B cell (primary cell): ENCODE measurements around the gene SRA1. TPM values are rescaled to one million over a fixed set of nuclear protein-coding genes. Genes with fewer than 3 reads are reported as not detected.
A peak's percentile ranks its signal among the peaks of the same experiment; 100 is the strongest.

Experiments
- ATAC-seq: fragments of 200-7000 bp; cut with Tn5 transposase; one replicate; pipeline ENCODE4 v1.10.0; 2021; ENCODE audit warnings: low read depth, mild to moderate bottlenecking, moderate number of reproducible peaks, moderate library complexity
- CTCF ChIA-PET: fragments of 350-600 bp; sonication (Branson Sonifier 250); formaldehyde crosslinking; loops from one replicate; lab custom pipeline; 2021; ENCODE audit warnings: antibody characterized with exemption, inconsistent platforms; lab: Charles Lee
- POLR2A ChIA-PET: fragments of 350-600 bp; sonication (Branson Sonifier 250); formaldehyde crosslinking; loops from one replicate; lab custom pipeline; 2021; ENCODE audit warnings: antibody characterized with exemption; lab: Charles Lee
- DNase-seq: peaks from one replicate; pipeline ENCODE4 v3.0.0; 2013
- H2AFZ ChIP-seq: 2 replicates; pipeline ENCODE4 v1.6.1; 2012; ENCODE audit warnings: mild to moderate bottlenecking, low read depth, low read length; ENCODE audit not compliant: insufficient read depth, poor library complexity, severe bottlenecking
- H3K27ac ChIP-seq, 2 donors: 1 replicate in 1 of 2; 2 replicates in 1 of 2; pipeline ENCODE4 v1.5.1; 2012 to 2013; ENCODE audit warnings: low read length in 2 of 2, mild to moderate bottlenecking in 2 of 2, moderate library complexity in 1 of 2
- H3K27me3 ChIP-seq, 4 experiments: fragments of 200-600 bp in 1 of 4; sonication (generic) in 1 of 4; replicated peaks in 1 of 4; 1 replicate in 2 of 4; 2 replicates in 2 of 4; pipeline versions ENCODE4 v1.6.1 to v1.7.0; 2013 to 2016; ENCODE audit warnings: low read length in 3 of 4, mild to moderate bottlenecking in 2 of 4, mixed read lengths in 1 of 4, moderate library complexity in 1 of 4; ENCODE audit not compliant: insufficient read depth in 4 of 4, control insufficient read depth in 3 of 4; ENCODE audit errors: control extremely low read depth in 1 of 4
- H3K36me3 ChIP-seq, 2 experiments: replicated peaks in 1 of 2; 1 replicate in 1 of 2; 2 replicates in 1 of 2; pipeline versions ENCODE4 v1.6.1 to v1.7.1; 2013; ENCODE audit warnings: low read length in 1 of 2; ENCODE audit not compliant: insufficient read depth in 2 of 2, control insufficient read depth in 1 of 2; ENCODE audit errors: control extremely low read depth in 1 of 2, extremely low read depth in 1 of 2
- H3K4me1 ChIP-seq, 2 donors: fragments of 200-600 bp in 1 of 2; sonication (generic) in 1 of 2; 1 replicate in 1 of 2; 2 replicates in 1 of 2; pipeline versions ENCODE4 v1.5.1 to v1.6.1; 2013 to 2017; ENCODE audit warnings: low read length in 2 of 2; ENCODE audit not compliant: control insufficient read depth in 2 of 2, insufficient read depth in 2 of 2
- H3K4me2 ChIP-seq: replicated peaks from 2 replicates; pipeline ENCODE3; 2012; ENCODE audit warnings: mild to moderate bottlenecking, low read depth, low read length; ENCODE audit not compliant: poor library complexity, severe bottlenecking
- H3K4me3 ChIP-seq, 5 experiments: fragments of 200-600 bp in 1 of 5; sonication (generic) in 1 of 5; 1 replicate in 3 of 5; 2 replicates in 2 of 5; pipeline versions ENCODE4 v1.5.1 to v1.7.0; 2011 to 2016; ENCODE audit warnings: low read length in 4 of 5, mild to moderate bottlenecking in 4 of 5, low read depth in 2 of 5, control low read depth in 1 of 5, moderate library complexity in 1 of 5; ENCODE audit not compliant: insufficient read depth in 1 of 5; ENCODE audit errors: control extremely low read depth in 1 of 5, extremely low read depth in 1 of 5
- H3K79me2 ChIP-seq: fragments of 200-600 bp; sonication (generic); one replicate; pipeline ENCODE4 v1.6.0; 2016; ENCODE audit warnings: low read length; ENCODE audit not compliant: control insufficient read depth, insufficient read depth
- H3K9ac ChIP-seq: fragments of 200-600 bp; sonication (generic); 2 replicates; pipeline ENCODE4 v1.6.1; 2017; ENCODE audit warnings: mild to moderate bottlenecking, low read length, moderate library complexity
- H3K9me3 ChIP-seq, 3 donors: one replicate each; pipeline versions ENCODE4 v1.6.1 to v1.7.1; 2013; ENCODE audit warnings: low read length in 2 of 3; ENCODE audit not compliant: control insufficient read depth in 2 of 3, insufficient read depth in 1 of 3; ENCODE audit errors: control extremely low read depth in 1 of 3
- H4K20me1 ChIP-seq: 2 replicates; pipeline ENCODE4 v1.6.0; 2012; ENCODE audit warnings: mild to moderate bottlenecking, low read length; ENCODE audit not compliant: insufficient read depth, control insufficient read depth, poor library complexity, severe bottlenecking
- H3K27ac Mint-ChIP-seq: one replicate; pipeline ENCODE4 v1.8.0; 2021; ENCODE audit warnings: mixed read lengths
- H3K27me3 Mint-ChIP-seq: one replicate; pipeline ENCODE4 v1.8.0; 2021; ENCODE audit warnings: mixed read lengths
- H3K4me1 Mint-ChIP-seq: one replicate; pipeline ENCODE4 v1.8.0; 2021; ENCODE audit warnings: mixed read lengths
- H3K4me3 Mint-ChIP-seq: one replicate; pipeline ENCODE4 v1.8.0; 2021; ENCODE audit warnings: mixed read lengths
- H3K9me3 Mint-ChIP-seq: one replicate; pipeline ENCODE4 v1.8.0; 2022; ENCODE audit warnings: mixed read lengths; ENCODE audit not compliant: insufficient read depth
- CTCF ChIP-seq: fragments of 200-600 bp; IDR thresholded peaks from one replicate; pipeline ENCODE4 v1.8.0; 2022; ENCODE audit warnings: antibody characterized with exemption, mild to moderate bottlenecking
- EZH2 ChIP-seq: IDR thresholded peaks from 2 replicates; pipeline ENCODE4 v1.6.1; 2012; ENCODE audit warnings: borderline replicate concordance, low read depth, mild to moderate bottlenecking, moderate library complexity, low read length; ENCODE audit not compliant: insufficient read depth, poor library complexity, severe bottlenecking
- WGBS: methylation state at CpG from one replicate; pipeline ENCODE4 v1.1.5; 2013; ENCODE audit warnings: missing lambda C conversion rate; ENCODE audit not compliant: insufficient coverage; 5-methylcytosine and 5-hydroxymethylcytosine counted together
- intact Hi-C: fragments of 100-400 bp; cut with micrococcal nuclease; formaldehyde crosslinking; loops from one replicate; pipeline ENCODE4 v1.10.0; 2022
- polyA plus RNA-seq: library from polyadenylated mRNA; depleted of rRNA; stranded (reverse); fragments of >200 nt; gene quantifications from 2 replicates; pipeline ENCODE4 v1.2.3, GENCODE V29; 2012
- total RNA-seq, 2 donors: library from RNA; stranded (reverse); fragments of 120-200 nt in 1 of 2; gene quantifications; 1 replicate in 1 of 2; 2 replicates in 1 of 2; pipeline versions ENCODE4 v1.2.3 to v1.2.4, GENCODE V29; 2013 to 2022

Gene SRA1
- total and polyA plus RNA-seq, 2 donors (not counting 1 experiment from before 2014, with no cell fraction given): 23.2 to 25.6 TPM

- CTCF ChIA-PET: interaction anchor here (1.2 to 4.6 kb wide), 2 partner anchors 14 to 19 kb away, joined by 7 to 18 read pairs; partner anchors contain the start of gene EIF4EBP3
- TF ChIP-seq EZH2: no peak
- no peak for TF ChIP-seq CTCF
- no peak for ATAC-seq
- POLR2A ChIA-PET: interaction anchor here (1.4 kb wide), 1 partner anchor 19 kb away, joined by 4 read pairs; the partner anchor contains the start of gene EIF4EBP3
- Histone ChIP-seq H3K36me3 (peaks cover 0 to 21% of the 10 kb centered on the region in 2 experiments), H3K4me2 (no peak overlapping the region), H3K4me1 (peaks cover 33 to 46% of the 10 kb centered on the region in 2 donors), H3K9ac (no peak overlapping the region), H3K9me3 (no peaks in the 10 kb centered on the region), H3K27ac (no peak overlapping the region), H4K20me1 (no peaks in the 10 kb centered on the region), H3K4me3 (no peak overlapping the region), H3K79me2 (peaks cover 24% of the 10 kb centered on the region), H2AFZ (no peak overlapping the region), H3K27me3 (no peaks in the 10 kb centered on the region)
- intact Hi-C loops: loop anchor here (10.0 kb wide), 2 partner anchors 262 to 758 kb away; partner anchors contain the start of genes PFDN1 and TAF7
- H3K9me3 Mint-ChIP-seq: no peaks in the 10 kb centered on the region
- no peaks in the 10 kb centered on the region for H3K27me3 Mint-ChIP-seq
- 100% methylated on average over 4 of the region's 5 CpGs for WGBS
- no peak for DNase-seq
- H3K27ac Mint-ChIP-seq: no peak overlapping the region
- no peak overlapping the region for H3K4me3 Mint-ChIP-seq
- H3K4me1 Mint-ChIP-seq: peaks cover 58% of the 10 kb centered on the region
Measured at GRCh38 chr5:140566665-140567064, 9.4 kb upstream of the SRA1 start.

- no peak for TF ChIP-seq CTCF
- no peak for TF ChIP-seq EZH2
- Histone ChIP-seq H3K79me2 (peaks cover 21% of the 10 kb centered on the region), H3K9me3 (no peaks in the 10 kb centered on the region), H3K4me3 (peak overlapping the region in 1 of 5 experiments; percentile 82), H3K9ac (peak overlapping the region; percentile 93), H3K27ac (peak overlapping the region in 1 of 2 donors; percentile 92), H3K4me2 (peak overlapping the region; percentile 94), H4K20me1 (no peaks in the 10 kb centered on the region), H3K27me3 (no peaks in the 10 kb centered on the region), H2AFZ (no peak overlapping the region), H3K36me3 (peaks cover 0 to 27% of the 10 kb centered on the region in 2 experiments), H3K4me1 (peaks cover 33 to 46% of the 10 kb centered on the region in 2 donors)
- DNase-seq (no peak), ATAC-seq (no peak)
- intact Hi-C loops: loop anchor here (2.0 to 10.0 kb wide), 3 partner anchors 145 to 759 kb away; partner anchors contain the start of genes PFDN1 and TAF7
- ChIA-PET POLR2A (interaction anchor here (3.7 kb wide), 1 partner anchor 18 kb away, joined by 15 read pairs; the partner anchor contains the start of gene EIF4EBP3), CTCF (interaction anchor here (0.7 to 4.6 kb wide), 2 partner anchors 18 to 69 kb away, joined by 4 to 18 read pairs; partner anchors contain the start of gene EIF4EBP3)
- Mint-ChIP-seq H3K27ac (peak overlapping the region; percentile 97), H3K4me1 (peaks cover 58% of the 10 kb centered on the region), H3K27me3 (no peaks in the 10 kb centered on the region), H3K9me3 (no peaks in the 10 kb centered on the region), H3K4me3 (peak overlapping the region; percentile 90)
- 100% methylated on average over 3 of the region's 4 CpGs for WGBS
Measured at GRCh38 chr5:140565780-140566095, 8.5 kb upstream of the SRA1 start.
